CD8-positive, alpha-beta memory T cell (primary cell): ENCODE measurements around the gene CDC42BPB. TPM values are rescaled to one million over a fixed set of nuclear protein-coding genes. Genes with fewer than 3 reads are reported as not detected.
A peak's percentile ranks its signal among the peaks of the same experiment; 100 is the strongest.

ENCODE experiments used
- CTCF ChIA-PET: fragments of 350-600 bp; sonication (Branson Sonifier 250); formaldehyde crosslinking; loops from one replicate; lab custom pipeline; 2021; ENCODE audit warnings: antibody characterized with exemption; lab: Charles Lee
- POLR2A ChIA-PET: fragments of 350-600 bp; sonication (Branson Sonifier 250); formaldehyde crosslinking; loops from one replicate; lab custom pipeline; 2021; ENCODE audit warnings: antibody characterized with exemption; lab: Charles Lee
- DNase-seq, 5 donors: peaks; one replicate each; pipeline versions ENCODE4 v3.0.0 to v3.0.0-alpha.2; 2020 to 2022; ENCODE audit warnings: mixed read lengths in 1 of 5
- H3K27ac ChIP-seq: one replicate; pipeline ENCODE4 v1.7.0; 2013; ENCODE audit warnings: low read depth, mild to moderate bottlenecking, low read length, moderate library complexity
- H3K27me3 ChIP-seq: 2 replicates; pipeline ENCODE4 v1.7.0; 2013; ENCODE audit warnings: low read length, mild to moderate bottlenecking; ENCODE audit not compliant: insufficient read depth, poor library complexity, severe bottlenecking
- H3K36me3 ChIP-seq: 2 replicates; pipeline ENCODE4 v1.7.0; 2013; ENCODE audit warnings: mild to moderate bottlenecking, low read length, moderate library complexity; ENCODE audit not compliant: insufficient read depth
- H3K4me1 ChIP-seq: 2 replicates; pipeline ENCODE4 v1.7.0; 2013; ENCODE audit warnings: mild to moderate bottlenecking, low read length, moderate library complexity; ENCODE audit not compliant: insufficient read depth
- H3K4me3 ChIP-seq: 2 replicates; pipeline ENCODE4 v1.7.0; 2013; ENCODE audit warnings: mild to moderate bottlenecking, low read length
- H3K9me3 ChIP-seq: 2 replicates; pipeline ENCODE4 v1.7.0; 2013; ENCODE audit warnings: mild to moderate bottlenecking, low read length
- H3K27ac Mint-ChIP-seq, 8 donors: one replicate each; pipeline ENCODE4 v1.8.0; 2020 to 2021; ENCODE audit warnings: mixed read lengths in 8 of 8, mild to moderate bottlenecking in 6 of 8, inconsistent platforms in 3 of 8, moderate library complexity in 3 of 8
- H3K27me3 Mint-ChIP-seq, 2 donors: one replicate each; pipeline ENCODE4 v1.8.0; 2020 to 2021; ENCODE audit warnings: mixed read lengths in 2 of 2, mild to moderate bottlenecking in 1 of 2, moderate library complexity in 1 of 2
- H3K36me3 Mint-ChIP-seq, 3 donors: one replicate each; pipeline ENCODE4 v1.8.0; 2020 to 2021; ENCODE audit warnings: mixed read lengths in 3 of 3, inconsistent platforms in 1 of 3, mild to moderate bottlenecking in 1 of 3
- H3K4me1 Mint-ChIP-seq, 3 donors: one replicate each; pipeline ENCODE4 v1.8.0; 2020 to 2021; ENCODE audit warnings: mixed read lengths in 3 of 3, inconsistent platforms in 1 of 3, mild to moderate bottlenecking in 1 of 3
- H3K4me3 Mint-ChIP-seq, 7 donors: one replicate each; pipeline ENCODE4 v1.8.0; 2020 to 2021; ENCODE audit warnings: mixed read lengths in 7 of 7, mild to moderate bottlenecking in 6 of 7, moderate library complexity in 4 of 7, inconsistent platforms in 2 of 7
- H3K9me3 Mint-ChIP-seq, 5 donors: one replicate each; pipeline ENCODE4 v1.8.0; 2020 to 2022; ENCODE audit warnings: mixed read lengths in 5 of 5, mild to moderate bottlenecking in 3 of 5, moderate library complexity in 2 of 5, inconsistent platforms in 1 of 5
- polyA plus RNA-seq: library from polyadenylated mRNA; unstranded; fragments of 300-500 nt; fragmentation: Illumina TruSeq; gene quantifications from one replicate; pipeline ENCODE4 v1.2.3, GENCODE V29; 2021
- total RNA-seq, 2 experiments: library from RNA; stranded (reverse); gene quantifications; one replicate each; pipeline ENCODE4 v1.2.3, GENCODE V29; 2021

Gene CDC42BPB
- total and polyA plus RNA-seq, 3 experiments from 2014 or later, result 0.32 to 2.9 (median 1.6) TPM

DNA sequence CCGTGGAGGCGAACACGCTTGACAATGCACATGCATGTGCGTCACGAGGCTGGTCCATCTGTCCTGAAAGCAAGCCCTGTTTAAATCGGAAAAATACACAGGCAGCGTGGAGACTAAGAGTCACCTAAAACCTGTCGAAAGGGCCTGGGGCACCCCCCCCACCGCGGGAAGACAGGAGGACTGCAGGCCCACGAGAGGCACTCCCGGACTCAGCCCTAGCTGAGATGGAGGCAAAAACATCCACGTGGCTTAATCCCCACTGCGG is 54.1 kb downstream of the CDC42BPB start:
- no peaks in the 10 kb centered on the region for H3K4me1 Mint-ChIP-seq
- Histone ChIP-seq H3K36me3 (no peaks in the 10 kb centered on the region), H3K27me3 (no peaks in the 10 kb centered on the region), H3K9me3 (no peaks in the 10 kb centered on the region), H3K4me1 (no peaks in the 10 kb centered on the region), H3K27ac (no peak overlapping the region), H3K4me3 (no peak overlapping the region)
- no peak overlapping the region for H3K4me3 Mint-ChIP-seq
- no peak overlapping the region for H3K27ac Mint-ChIP-seq
- no peak for DNase-seq
- H3K9me3 Mint-ChIP-seq, result no peaks in the 10 kb centered on the region
- ChIA-PET POLR2A (no interaction called here), CTCF (no interaction called here)
- H3K27me3 Mint-ChIP-seq, result no peaks in the 10 kb centered on the region
- no peaks in the 10 kb centered on the region for H3K36me3 Mint-ChIP-seq

DNA sequence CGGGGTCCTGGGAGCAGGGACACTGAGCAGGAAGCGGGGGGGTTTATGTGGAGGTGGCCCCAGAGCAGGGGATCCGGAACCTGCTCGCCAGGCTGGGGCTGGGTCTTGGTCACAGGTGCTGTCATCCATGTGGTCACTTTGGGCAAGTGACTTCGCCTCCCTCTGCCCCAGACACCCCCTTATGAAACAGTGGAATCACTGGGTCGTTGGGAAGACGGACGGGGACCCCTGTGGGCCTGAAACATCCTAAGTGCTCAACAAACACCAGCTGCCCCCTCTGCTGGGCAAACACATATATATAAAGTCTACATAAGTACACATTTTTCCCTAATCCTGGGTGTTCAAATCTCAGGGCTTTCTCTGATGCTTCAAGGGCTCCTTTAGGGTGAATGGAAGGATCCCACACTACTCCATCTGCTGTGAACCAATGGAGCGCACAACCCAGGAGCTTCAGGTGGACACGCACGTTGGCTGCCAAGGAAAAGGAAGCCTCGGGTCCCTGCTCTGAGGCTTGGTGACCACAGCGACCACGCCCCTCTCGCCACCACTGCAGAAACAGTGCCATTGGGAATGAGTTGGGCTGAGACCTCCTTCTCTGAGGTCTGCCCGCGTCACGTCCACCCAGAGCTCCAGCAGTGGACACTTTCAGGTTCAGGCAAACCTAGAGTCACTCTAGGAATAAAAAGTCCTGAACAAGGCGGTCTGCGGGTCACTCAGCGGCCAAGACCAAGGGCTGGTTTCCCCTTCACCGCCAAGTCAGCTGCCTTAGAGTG is 54.6 kb downstream of the CDC42BPB start:
- Mint-ChIP-seq H3K27me3 (no peaks in the 10 kb centered on the region), H3K27ac (no peak overlapping the region), H3K9me3 (no peaks in the 10 kb centered on the region), H3K4me3 (no peak overlapping the region), H3K36me3 (no peaks in the 10 kb centered on the region), H3K4me1 (no peaks in the 10 kb centered on the region)
- H3K36me3 ChIP-seq, result no peaks in the 10 kb centered on the region
- no peaks in the 10 kb centered on the region for H3K9me3 ChIP-seq
- H3K27me3 ChIP-seq, result no peaks in the 10 kb centered on the region
- H3K27ac ChIP-seq, result no peak overlapping the region
- H3K4me1 ChIP-seq, result no peaks in the 10 kb centered on the region
- ChIA-PET CTCF (no interaction called here), POLR2A (no interaction called here)
- no peak overlapping the region for H3K4me3 ChIP-seq
- no peak for DNase-seq

DNA sequence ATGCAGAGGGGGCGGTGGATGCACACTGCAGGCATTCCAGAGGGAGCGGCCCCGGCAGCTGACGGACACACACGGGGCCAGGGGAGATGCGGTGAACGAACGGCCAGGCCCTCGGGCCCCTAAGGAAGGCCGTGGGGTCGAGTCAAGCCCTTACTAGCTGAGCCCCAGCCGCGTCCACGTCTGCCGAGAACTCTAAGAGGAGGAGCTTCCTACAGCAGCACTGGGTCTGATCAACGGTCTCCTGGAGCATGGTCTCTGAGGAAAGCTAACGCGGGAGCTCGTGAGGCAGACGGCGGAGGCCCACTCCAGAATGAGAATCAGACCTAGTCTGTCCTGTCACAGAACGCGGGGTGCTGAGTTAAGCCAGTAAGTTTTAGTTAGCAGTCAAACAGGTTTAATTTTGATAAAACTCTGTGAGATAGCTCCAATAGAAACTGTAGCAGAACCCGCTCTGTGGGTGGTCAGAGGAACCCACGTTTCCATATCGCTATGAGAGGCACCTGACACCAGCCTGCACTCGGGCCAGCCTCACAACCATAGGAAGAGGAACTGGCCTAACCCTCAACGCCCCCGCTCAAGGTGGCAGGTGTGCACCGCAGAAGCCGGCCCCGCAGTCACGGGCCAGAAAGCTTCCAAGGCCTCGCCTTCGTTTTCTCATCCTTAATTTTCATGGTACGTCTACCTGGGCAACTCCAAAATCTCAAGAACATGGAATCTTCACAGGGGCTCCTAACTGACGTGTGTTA is 55.5 kb downstream of the CDC42BPB start:
- H3K4me1 Mint-ChIP-seq, result no peaks in the 10 kb centered on the region
- CTCF ChIA-PET, result no interaction called here
- no peak for DNase-seq
- Histone ChIP-seq H3K27ac (no peak overlapping the region), H3K36me3 (no peaks in the 10 kb centered on the region), H3K4me3 (no peak overlapping the region), H3K9me3 (no peaks in the 10 kb centered on the region), H3K4me1 (no peaks in the 10 kb centered on the region), H3K27me3 (no peaks in the 10 kb centered on the region)
- H3K4me3 Mint-ChIP-seq, result no peak overlapping the region
- H3K27me3 Mint-ChIP-seq, result no peaks in the 10 kb centered on the region
- H3K9me3 Mint-ChIP-seq, result no peaks in the 10 kb centered on the region
- POLR2A ChIA-PET, result interaction anchor here (0.5 kb wide), 1 partner anchor 355 kb away, joined by 9 read pairs; no protein-coding TSS in a partner anchor
- no peak overlapping the region for H3K27ac Mint-ChIP-seq
- no peaks in the 10 kb centered on the region for H3K36me3 Mint-ChIP-seq

DNA sequence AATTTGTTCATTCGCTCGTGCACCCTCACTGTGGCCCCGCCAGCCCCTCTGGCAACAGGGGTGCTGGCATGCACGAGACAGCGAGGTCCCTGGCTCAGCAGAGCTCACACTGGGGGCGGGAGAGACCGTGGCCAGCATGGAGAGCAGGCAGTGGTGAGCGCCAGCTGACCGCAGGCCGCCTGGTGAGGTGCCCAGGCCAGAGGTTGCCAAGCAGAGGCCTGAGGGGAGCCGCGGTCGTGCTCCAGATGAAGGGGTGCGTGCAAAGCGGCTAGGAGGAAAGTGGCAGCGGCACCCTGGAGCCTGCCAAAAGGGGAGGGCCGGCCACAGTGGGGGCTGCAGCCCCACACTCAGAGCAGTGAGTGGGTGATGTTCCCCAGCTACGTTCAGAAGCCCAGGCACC is 56.1 kb downstream of the CDC42BPB start:
- H3K4me3 ChIP-seq, result no peak overlapping the region
- no peaks in the 10 kb centered on the region for H3K27me3 ChIP-seq
- no peaks in the 10 kb centered on the region for H3K9me3 Mint-ChIP-seq
- no peaks in the 10 kb centered on the region for H3K4me1 ChIP-seq
- no peak overlapping the region for H3K27ac ChIP-seq
- no peaks in the 10 kb centered on the region for H3K27me3 Mint-ChIP-seq
- no peaks in the 10 kb centered on the region for H3K9me3 ChIP-seq
- peaks cover 0 to under 1% (median 0%) of the 10 kb centered on the region in 3 donors for H3K36me3 Mint-ChIP-seq
- H3K27ac Mint-ChIP-seq, result no peak overlapping the region
- H3K36me3 ChIP-seq, result no peaks in the 10 kb centered on the region
- POLR2A ChIA-PET, result no interaction called here
- H3K4me3 Mint-ChIP-seq, result no peak overlapping the region
- CTCF ChIA-PET, result no interaction called here
- DNase-seq, result no peak
- no peaks in the 10 kb centered on the region for H3K4me1 Mint-ChIP-seq

DNA sequence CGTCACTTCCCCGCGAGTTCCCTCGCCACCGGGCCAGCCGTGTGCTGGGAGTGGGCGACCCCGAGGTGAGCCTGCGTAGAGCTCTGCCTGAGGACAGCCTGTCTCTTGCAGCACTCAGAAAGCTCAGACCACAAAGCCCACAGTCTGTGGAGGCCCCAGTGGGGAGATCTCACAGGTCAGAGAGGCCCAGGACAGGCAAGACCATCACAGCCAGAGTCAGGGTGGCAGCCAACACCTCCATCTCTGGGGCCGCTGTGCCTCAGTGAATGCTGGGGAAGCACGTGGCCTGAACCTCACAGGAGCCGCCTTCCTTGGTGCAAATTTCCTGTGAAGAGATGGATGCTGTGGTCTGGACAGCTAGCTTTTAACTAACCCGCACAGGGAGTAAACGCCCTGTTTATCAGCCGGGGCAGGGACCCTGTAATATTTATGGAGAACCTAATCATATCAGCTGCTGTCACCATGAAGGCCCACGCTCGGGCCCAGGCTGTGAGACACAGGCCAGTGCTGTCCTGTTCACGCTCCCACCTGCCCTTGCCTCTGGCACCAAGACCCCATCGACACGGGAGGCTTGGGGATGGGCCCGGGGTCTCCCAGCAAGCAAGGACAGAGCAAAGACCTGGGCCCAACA is 56.9 kb downstream of the CDC42BPB start:
- Mint-ChIP-seq H3K4me3 (no peak overlapping the region), H3K9me3 (no peaks in the 10 kb centered on the region), H3K27me3 (no peaks in the 10 kb centered on the region), H3K27ac (peak overlapping the region in 1 of 8 donors; percentile 71), H3K4me1 (no peaks in the 10 kb centered on the region), H3K36me3 (peaks cover 0 to 2% (median 0%) of the 10 kb centered on the region in 3 donors)
- POLR2A ChIA-PET, result no interaction called here
- Histone ChIP-seq H3K27ac (no peak overlapping the region), H3K9me3 (no peaks in the 10 kb centered on the region), H3K4me1 (no peaks in the 10 kb centered on the region), H3K27me3 (no peaks in the 10 kb centered on the region), H3K36me3 (no peaks in the 10 kb centered on the region), H3K4me3 (no peak overlapping the region)
- CTCF ChIA-PET, result no interaction called here
- no peak for DNase-seq

DNA sequence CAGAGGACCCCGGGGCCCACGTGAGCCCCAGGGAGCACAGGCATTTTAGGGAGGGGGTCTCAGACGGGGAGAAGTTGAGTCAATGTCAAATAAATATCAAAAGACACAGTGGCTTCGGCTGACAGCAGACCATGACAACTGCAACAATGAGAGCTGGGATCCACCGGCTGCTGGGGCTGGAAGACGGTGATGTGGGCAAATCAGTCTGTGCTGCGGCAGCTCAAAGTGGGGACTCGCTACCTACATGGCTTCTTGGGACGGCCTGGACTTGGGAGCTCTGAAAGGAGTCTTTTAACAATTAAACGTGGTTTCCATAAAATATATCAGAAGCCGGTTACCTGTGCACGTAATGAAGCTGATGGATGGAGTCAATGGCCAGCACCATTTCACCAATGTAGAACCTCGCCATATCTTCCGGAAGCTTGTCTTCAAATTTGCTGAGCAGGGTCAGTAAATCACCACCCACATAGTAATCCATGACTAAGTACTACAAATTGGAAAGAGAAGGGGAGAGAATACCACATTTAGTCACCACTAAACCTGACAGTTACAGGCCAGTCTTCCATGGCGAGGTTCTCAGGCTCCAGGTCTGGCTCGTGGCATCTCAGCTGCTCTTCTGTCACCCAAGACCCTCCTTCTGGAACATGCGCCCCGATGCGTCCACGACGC is 58.0 kb downstream of the CDC42BPB start:
- H3K36me3 Mint-ChIP-seq, result peaks cover 0 to 2% (median 0%) of the 10 kb centered on the region in 3 donors
- no peaks in the 10 kb centered on the region for H3K36me3 ChIP-seq
- no peak overlapping the region for H3K27ac ChIP-seq
- ChIA-PET POLR2A (no interaction called here), CTCF (no interaction called here)
- no peaks in the 10 kb centered on the region for H3K9me3 ChIP-seq
- no peaks in the 10 kb centered on the region for H3K27me3 Mint-ChIP-seq
- no peak overlapping the region for H3K4me3 Mint-ChIP-seq
- no peaks in the 10 kb centered on the region for H3K27me3 ChIP-seq
- H3K4me1 Mint-ChIP-seq, result no peaks in the 10 kb centered on the region
- H3K4me3 ChIP-seq, result no peak overlapping the region
- no peaks in the 10 kb centered on the region for H3K4me1 ChIP-seq
- H3K9me3 Mint-ChIP-seq, result no peaks in the 10 kb centered on the region
- H3K27ac Mint-ChIP-seq, result no peak overlapping the region
- no peak for DNase-seq

DNA sequence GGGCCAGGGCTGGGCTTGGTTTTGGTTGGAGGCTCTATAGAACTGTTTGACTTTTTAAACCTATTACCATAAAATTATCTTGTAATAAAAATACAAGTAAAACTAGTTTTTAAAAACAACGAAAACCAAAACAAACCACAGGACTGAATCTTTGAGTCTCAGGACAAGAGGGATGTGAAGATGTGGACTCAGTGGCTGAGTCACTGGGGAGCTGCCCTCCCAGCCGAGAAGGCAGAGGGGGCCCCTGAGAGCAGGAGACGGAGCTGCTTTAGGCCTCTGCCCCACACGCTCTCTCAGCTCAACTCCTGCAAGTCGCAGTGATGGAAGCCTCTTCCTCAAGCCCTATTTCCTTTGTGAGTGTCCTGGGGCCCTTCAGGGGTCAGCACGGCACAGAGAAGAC is 59.0 kb downstream of the CDC42BPB start:
- H3K4me1 Mint-ChIP-seq, result no peaks in the 10 kb centered on the region
- peaks cover 0 to 4% of the 10 kb centered on the region in 2 donors for H3K27me3 Mint-ChIP-seq
- Histone ChIP-seq H3K27me3 (no peaks in the 10 kb centered on the region), H3K9me3 (no peaks in the 10 kb centered on the region), H3K36me3 (no peaks in the 10 kb centered on the region), H3K4me3 (no peak overlapping the region), H3K27ac (no peak overlapping the region), H3K4me1 (no peaks in the 10 kb centered on the region)
- H3K36me3 Mint-ChIP-seq, result peaks cover 0 to 2% (median 0%) of the 10 kb centered on the region in 3 donors
- ChIA-PET CTCF (no interaction called here), POLR2A (no interaction called here)
- no peaks in the 10 kb centered on the region for H3K9me3 Mint-ChIP-seq
- no peak for DNase-seq
- H3K4me3 Mint-ChIP-seq, result no peak overlapping the region
- H3K27ac Mint-ChIP-seq, result no peak overlapping the region

DNA sequence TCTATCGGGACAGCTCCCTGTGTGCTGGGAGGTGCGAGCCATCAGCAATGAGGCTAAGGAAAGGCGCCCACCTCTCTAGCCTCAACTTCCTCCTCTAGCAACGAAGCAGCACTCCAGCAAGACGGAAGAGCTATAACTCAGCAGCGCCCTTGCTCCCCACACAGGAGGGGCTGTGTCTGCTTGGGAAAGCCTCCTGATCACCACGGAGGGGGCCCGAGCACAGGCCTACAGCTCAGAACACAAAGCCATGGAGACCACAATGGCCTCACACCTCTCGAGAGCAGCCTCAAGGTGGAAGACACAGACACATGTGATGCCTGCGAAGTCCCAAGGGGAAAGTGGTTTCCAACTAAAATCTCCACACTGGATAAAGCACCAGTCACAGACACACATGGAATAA is 60.4 kb downstream of the CDC42BPB start:
- Histone ChIP-seq H3K36me3 (no peaks in the 10 kb centered on the region), H3K27me3 (no peaks in the 10 kb centered on the region), H3K9me3 (no peaks in the 10 kb centered on the region), H3K4me3 (no peak overlapping the region), H3K4me1 (no peaks in the 10 kb centered on the region), H3K27ac (no peak overlapping the region)
- no peak for DNase-seq
- ChIA-PET CTCF (no interaction called here), POLR2A (no interaction called here)
- Mint-ChIP-seq H3K9me3 (no peaks in the 10 kb centered on the region), H3K27ac (no peak overlapping the region), H3K4me3 (no peak overlapping the region), H3K4me1 (no peaks in the 10 kb centered on the region), H3K27me3 (peaks cover 0 to 4% of the 10 kb centered on the region in 2 donors), H3K36me3 (peaks cover 0 to 2% (median 0%) of the 10 kb centered on the region in 3 donors)
